Endodermal cell (in vitro differentiated cells): ENCODE results near the gene SMIM35. TPM values are rescaled to one million over a fixed set of nuclear protein-coding genes. Genes with fewer than 3 reads are reported as not detected.

Source experiments
- DNase-seq: peaks from one replicate; pipeline ENCODE4 v3.0.0-alpha.2; 2017
- H3K27ac ChIP-seq: 2 replicates; pipeline ENCODE4 v1.5.1; 2013; ENCODE audit warnings: mild to moderate bottlenecking, low read depth, low read length, moderate library complexity
- H3K27me3 ChIP-seq: 2 replicates; pipeline ENCODE4 v1.6.1; 2013; ENCODE audit warnings: mild to moderate bottlenecking, low read length, moderate library complexity; ENCODE audit not compliant: insufficient read depth, control insufficient read depth, poor library complexity, severe bottlenecking
- H3K36me3 ChIP-seq: 2 replicates; pipeline ENCODE4 v1.7.0; 2013; ENCODE audit warnings: mild to moderate bottlenecking, low read length, moderate library complexity; ENCODE audit not compliant: control insufficient read depth, insufficient read depth
- H3K4me1 ChIP-seq: one replicate; pipeline ENCODE4 v1.7.0; 2013; ENCODE audit warnings: low read length; ENCODE audit not compliant: control insufficient read depth, insufficient read depth
- H3K4me3 ChIP-seq: 2 replicates; pipeline ENCODE4 v1.5.1; 2013; ENCODE audit warnings: mild to moderate bottlenecking, low read length, moderate library complexity
- H3K9ac ChIP-seq: 2 replicates; pipeline ENCODE4 v1.6.1; 2013; ENCODE audit warnings: mild to moderate bottlenecking, low read length, moderate library complexity; ENCODE audit not compliant: poor library complexity, severe bottlenecking; ENCODE audit errors: extremely low read depth
- H3K9me3 ChIP-seq: 2 replicates; pipeline ENCODE4 v1.6.1; 2013; ENCODE audit warnings: mild to moderate bottlenecking, low read length, moderate library complexity; ENCODE audit not compliant: control insufficient read depth
- H3K27ac Mint-ChIP-seq: 2 replicates; pipeline ENCODE4 v1.8.0; 2020; ENCODE audit warnings: mixed read lengths
- H3K27me3 Mint-ChIP-seq: 2 replicates; pipeline ENCODE4 v1.8.0; 2021; ENCODE audit warnings: mild to moderate bottlenecking, mixed read lengths; ENCODE audit not compliant: insufficient read depth
- H3K36me3 Mint-ChIP-seq: 2 replicates; pipeline ENCODE4 v1.8.0; 2020; ENCODE audit warnings: low read depth, mixed read lengths
- H3K4me1 Mint-ChIP-seq: 2 replicates; pipeline ENCODE4 v1.8.0; 2020; ENCODE audit warnings: mixed read lengths
- H3K4me3 Mint-ChIP-seq: 2 replicates; pipeline ENCODE4 v1.8.0; 2020; ENCODE audit warnings: mild to moderate bottlenecking, moderate library complexity, mixed read lengths
- H3K9me3 Mint-ChIP-seq: 2 replicates; pipeline ENCODE4 v1.8.0; 2020; ENCODE audit warnings: mild to moderate bottlenecking, mixed read lengths
- WGBS, 2 experiments: methylation state at CpG; one replicate each; pipeline versions ENCODE4 v1.1.5 to v1.1.7; 2013; ENCODE audit warnings: missing lambda C conversion rate in 2 of 2, mixed read lengths in 1 of 2; ENCODE audit not compliant: insufficient coverage in 1 of 2, insufficient read length in 1 of 2; 5-methylcytosine and 5-hydroxymethylcytosine counted together
- total RNA-seq, 2 donors: library from RNA; stranded (reverse); fragmentation: NEBNext Ultra II Directional in 1 of 2; extraction: Animal tissue kit (Norgen Biotek cat#: 25700) in 1 of 2; gene quantifications; 2 replicates in 1 of 2; 3 replicates in 1 of 2; pipeline ENCODE4 v1.2.1, GENCODE V29; 2021
- TF ChIP-seq, protein P1 (sequence below): fragments of 200-600 bp; sonication (generic); conservative IDR thresholded peaks from 2 replicates; pipeline ENCODE4 v1.5.0; 2021; ENCODE audit warnings: antibody characterized with exemption, mild to moderate bottlenecking

SMIM35 gene
- total RNA-seq, 2 donors from 2014 or later = not detected

DNA sequence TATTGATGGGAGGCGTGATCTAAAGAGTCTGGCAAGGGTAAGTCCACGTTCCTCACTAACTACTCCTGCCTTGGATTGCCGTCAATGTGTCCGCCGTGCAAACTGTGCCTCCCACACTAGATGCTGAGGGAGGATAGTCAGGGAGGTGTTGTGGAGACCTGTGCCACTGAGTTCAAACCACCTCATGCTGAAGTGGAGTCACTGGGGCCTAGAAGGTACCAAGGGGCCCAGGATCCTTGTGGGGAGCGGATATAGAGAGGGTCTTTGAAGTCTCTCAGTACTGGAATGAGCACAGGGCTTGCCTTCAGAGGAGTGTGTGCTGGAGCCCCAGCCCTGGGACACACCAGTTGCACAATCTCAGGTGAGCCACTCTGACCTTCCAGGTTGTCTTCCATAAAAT is 37.0 kb downstream of the SMIM35 start:
- 93 to 95% methylated on average over 5 to 6 of the region's 6 CpGs for WGBS, 2 experiments
- no peaks in the 10 kb centered on the region for H3K9me3 Mint-ChIP-seq
- no peak overlapping the region for H3K27ac Mint-ChIP-seq
- H3K4me1 Mint-ChIP-seq = peaks cover 5% of the 10 kb centered on the region
- Histone ChIP-seq H3K4me3 (no peak overlapping the region), H3K9ac (no peak overlapping the region), H3K27me3 (no peaks in the 10 kb centered on the region), H3K9me3 (no peaks in the 10 kb centered on the region), H3K36me3 (no peaks in the 10 kb centered on the region), H3K27ac (no peak overlapping the region), H3K4me1 (no peaks in the 10 kb centered on the region)
- TF ChIP-seq, protein P1, sequence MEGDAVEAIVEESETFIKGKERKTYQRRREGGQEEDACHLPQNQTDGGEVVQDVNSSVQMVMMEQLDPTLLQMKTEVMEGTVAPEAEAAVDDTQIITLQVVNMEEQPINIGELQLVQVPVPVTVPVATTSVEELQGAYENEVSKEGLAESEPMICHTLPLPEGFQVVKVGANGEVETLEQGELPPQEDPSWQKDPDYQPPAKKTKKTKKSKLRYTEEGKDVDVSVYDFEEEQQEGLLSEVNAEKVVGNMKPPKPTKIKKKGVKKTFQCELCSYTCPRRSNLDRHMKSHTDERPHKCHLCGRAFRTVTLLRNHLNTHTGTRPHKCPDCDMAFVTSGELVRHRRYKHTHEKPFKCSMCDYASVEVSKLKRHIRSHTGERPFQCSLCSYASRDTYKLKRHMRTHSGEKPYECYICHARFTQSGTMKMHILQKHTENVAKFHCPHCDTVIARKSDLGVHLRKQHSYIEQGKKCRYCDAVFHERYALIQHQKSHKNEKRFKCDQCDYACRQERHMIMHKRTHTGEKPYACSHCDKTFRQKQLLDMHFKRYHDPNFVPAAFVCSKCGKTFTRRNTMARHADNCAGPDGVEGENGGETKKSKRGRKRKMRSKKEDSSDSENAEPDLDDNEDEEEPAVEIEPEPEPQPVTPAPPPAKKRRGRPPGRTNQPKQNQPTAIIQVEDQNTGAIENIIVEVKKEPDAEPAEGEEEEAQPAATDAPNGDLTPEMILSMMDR = no peak
- peaks cover 4% of the 10 kb centered on the region for H3K27me3 Mint-ChIP-seq
- H3K36me3 Mint-ChIP-seq = no peaks in the 10 kb centered on the region
- DNase-seq = no peak
- H3K4me3 Mint-ChIP-seq = no peak overlapping the region

DNA sequence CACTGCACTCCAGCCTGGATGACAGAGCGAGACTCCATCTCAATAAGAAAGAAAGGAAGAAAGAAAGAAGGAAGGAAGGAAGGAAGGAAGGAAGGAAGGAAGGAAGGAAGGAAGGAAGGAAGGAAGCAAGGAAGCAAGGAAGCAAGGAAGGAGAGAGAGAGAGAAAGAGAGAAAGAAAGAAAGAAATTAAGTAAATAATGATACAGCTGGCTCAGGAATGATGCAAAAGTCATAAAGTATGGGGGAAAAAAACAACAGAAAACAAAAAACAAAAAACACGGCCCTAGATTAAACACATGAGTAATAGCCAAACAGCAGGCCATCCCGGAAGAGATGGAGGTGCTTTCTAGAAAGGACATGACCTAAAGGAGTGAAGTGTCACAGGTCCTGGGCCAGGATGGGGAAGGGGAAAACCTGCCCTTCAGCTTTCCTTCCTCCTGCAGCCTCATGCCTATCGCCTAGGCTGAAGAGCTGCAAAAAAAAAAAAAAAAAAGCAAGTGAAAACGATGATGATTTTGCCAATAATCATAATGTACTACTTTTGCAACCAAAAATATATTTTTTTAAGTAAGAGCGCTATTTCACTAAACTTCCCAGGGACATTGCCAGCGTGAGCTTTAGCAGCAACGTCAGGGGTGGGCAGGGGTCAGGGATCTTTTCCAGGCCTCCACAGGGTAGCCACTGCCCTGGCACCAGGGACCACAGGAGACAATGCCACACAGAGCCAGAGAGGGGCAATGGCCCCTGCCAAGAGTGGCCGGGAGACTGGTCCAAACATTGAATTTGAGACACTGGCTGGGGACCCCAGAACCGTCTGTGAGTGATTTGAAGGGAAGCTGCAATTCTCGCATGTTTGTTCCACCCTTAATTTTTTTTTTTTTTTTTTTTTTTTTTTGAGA is 38.0 kb downstream of the SMIM35 start:
- Histone ChIP-seq H3K27ac (no peak overlapping the region), H3K9ac (no peak overlapping the region), H3K9me3 (no peaks in the 10 kb centered on the region), H3K4me1 (no peaks in the 10 kb centered on the region), H3K36me3 (no peaks in the 10 kb centered on the region), H3K27me3 (no peaks in the 10 kb centered on the region), H3K4me3 (no peak overlapping the region)
- Mint-ChIP-seq H3K36me3 (no peaks in the 10 kb centered on the region), H3K4me3 (no peak overlapping the region), H3K27me3 (peaks cover 6% of the 10 kb centered on the region), H3K9me3 (no peaks in the 10 kb centered on the region), H3K4me1 (peaks cover 5% of the 10 kb centered on the region), H3K27ac (no peak overlapping the region)
- DNase-seq = no peak
- TF ChIP-seq, protein P1 = no peak
- 89 to 94% methylated on average over 5 to 9 of the region's 11 CpGs for WGBS, 2 experiments

DNA sequence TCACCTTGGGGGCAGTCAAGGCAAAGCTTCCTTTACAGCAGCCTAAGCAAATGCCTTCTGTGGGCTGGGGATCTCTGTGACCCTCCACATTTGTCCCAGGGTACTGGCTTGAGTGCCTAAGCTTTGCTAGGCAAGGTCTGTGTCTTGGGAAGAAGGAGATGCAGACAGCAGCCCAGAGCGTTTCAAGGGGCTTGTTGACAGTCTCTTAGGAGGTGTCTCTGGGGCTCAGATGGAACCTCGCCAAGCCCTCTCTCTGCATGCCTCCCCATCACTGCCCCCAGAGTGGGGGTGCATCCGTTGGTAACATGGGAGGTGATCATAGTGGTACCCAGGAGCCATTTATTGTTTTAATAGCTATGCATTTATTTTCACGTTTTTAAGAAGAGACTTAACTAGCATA is 39.0 kb downstream of the SMIM35 start:
- 74 to 90% methylated on average over 2 to 4 of the region's 4 CpGs for WGBS, 2 experiments
- no peak overlapping the region for H3K4me3 Mint-ChIP-seq
- H3K27me3 Mint-ChIP-seq = peaks cover 10% of the 10 kb centered on the region

More for the DNA sequence above, 39.0 kb downstream of the SMIM35 start:
- TF ChIP-seq, protein P1 = no peak
- no peak for DNase-seq
- Mint-ChIP-seq H3K4me1 (peaks cover 3% of the 10 kb centered on the region), H3K27ac (no peak overlapping the region), H3K9me3 (no peaks in the 10 kb centered on the region), H3K36me3 (no peaks in the 10 kb centered on the region)
- Histone ChIP-seq H3K9ac (no peak overlapping the region), H3K4me1 (no peaks in the 10 kb centered on the region), H3K4me3 (no peak overlapping the region), H3K27me3 (no peaks in the 10 kb centered on the region), H3K27ac (no peak overlapping the region), H3K36me3 (no peaks in the 10 kb centered on the region), H3K9me3 (no peaks in the 10 kb centered on the region)
